Renal cortical epithelial cell (primary cell): Measurements from ENCODE around the gene POSTN. TPM values are rescaled to one million over a fixed set of nuclear protein-coding genes. Genes with fewer than 3 reads are reported as not detected.
"Not testable (repeated sequence)": the region's sequence is repeated elsewhere in the genome, so short reads cannot be mapped to it uniquely, and the experiment has no call there.

Experiments
- DNase-seq: peaks from one replicate; pipeline ENCODE4 v3.0.0-alpha.2; 2011; ENCODE audit warnings: low read depth
- total RNA-seq: library from RNA; depleted of rRNA; stranded (reverse); fragments of >200 nt; gene quantifications from 2 replicates; pipeline ENCODE4 v1.2.3, GENCODE V29; 2014

Gene POSTN
- total RNA-seq, 1 donor from 2014 or later, result 1.2 TPM

GRCh38 chr13:37595162-37595561, 3.4 kb downstream of the POSTN start:
- DNase-seq, result peak; percentile 36

- no peak for DNase-seq
Observed at GRCh38 chr13:37594550-37594949, 4.0 kb downstream of the POSTN start.

- peak; percentile 30 for DNase-seq
Observed at GRCh38 chr13:37589381-37589780, 9.2 kb downstream of the POSTN start.

- DNase-seq, result no peak
Observed at GRCh38 chr13:37587236-37587635, 11.3 kb downstream of the POSTN start.

- DNase-seq, result no peak
Observed at GRCh38 chr13:37586164-37586563, 12.4 kb downstream of the POSTN start.

GRCh38 chr13:37585541-37585940, 13.0 kb downstream of the POSTN start:
- DNase-seq, result no peak

GRCh38 chr13:37576601-37577000, 22.0 kb downstream of the POSTN start:
- DNase-seq, result no peak

- DNase-seq, result no peak
Observed at GRCh38 chr13:37565425-37565824, 33.1 kb downstream of the POSTN start.

GRCh38 chr13:37561031-37561430, 37.5 kb downstream of the POSTN start:
- DNase-seq, result no peak

- DNase-seq, result no peak
Observed at GRCh38 chr13:37560526-37560925, 38.0 kb downstream of the POSTN start.

GRCh38 chr13:37558766-37559165, 39.8 kb downstream of the POSTN start:
- DNase-seq, result not testable (repeated sequence)

- no peak for DNase-seq
Observed at GRCh38 chr13:37546087-37546486, 52.5 kb downstream of the POSTN start.

GRCh38 chr13:37544995-37545394, 53.6 kb downstream of the POSTN start:
- DNase-seq, result no peak

GRCh38 chr13:37539976-37540605, 58.5 kb downstream of the POSTN start:
- DNase-seq, result no peak

GRCh38 chr13:37539170-37539569, 59.4 kb downstream of the POSTN start:
- no peak for DNase-seq

GRCh38 chr13:37535501-37535900, 63.1 kb downstream of the POSTN start:
- no peak for DNase-seq

- no peak for DNase-seq
Observed at GRCh38 chr13:37534676-37535075, 63.9 kb downstream of the POSTN start.

- no peak for DNase-seq
Observed at GRCh38 chr13:37534181-37534580, 64.4 kb downstream of the POSTN start.

GRCh38 chr13:37531049-37531448, 67.5 kb downstream of the POSTN start:
- no peak for DNase-seq

- DNase-seq, result no peak
Observed at GRCh38 chr13:37529751-37530385, 68.7 kb downstream of the POSTN start.

GRCh38 chr13:37526710-37527473, 71.7 kb downstream of the POSTN start:
- DNase-seq, result no peak

- no peak for DNase-seq
Observed at GRCh38 chr13:37515226-37515625, 83.3 kb downstream of the POSTN start.
